Measurements from ENCODE around the gene ATP11A.

ATP11A gene

DNA sequence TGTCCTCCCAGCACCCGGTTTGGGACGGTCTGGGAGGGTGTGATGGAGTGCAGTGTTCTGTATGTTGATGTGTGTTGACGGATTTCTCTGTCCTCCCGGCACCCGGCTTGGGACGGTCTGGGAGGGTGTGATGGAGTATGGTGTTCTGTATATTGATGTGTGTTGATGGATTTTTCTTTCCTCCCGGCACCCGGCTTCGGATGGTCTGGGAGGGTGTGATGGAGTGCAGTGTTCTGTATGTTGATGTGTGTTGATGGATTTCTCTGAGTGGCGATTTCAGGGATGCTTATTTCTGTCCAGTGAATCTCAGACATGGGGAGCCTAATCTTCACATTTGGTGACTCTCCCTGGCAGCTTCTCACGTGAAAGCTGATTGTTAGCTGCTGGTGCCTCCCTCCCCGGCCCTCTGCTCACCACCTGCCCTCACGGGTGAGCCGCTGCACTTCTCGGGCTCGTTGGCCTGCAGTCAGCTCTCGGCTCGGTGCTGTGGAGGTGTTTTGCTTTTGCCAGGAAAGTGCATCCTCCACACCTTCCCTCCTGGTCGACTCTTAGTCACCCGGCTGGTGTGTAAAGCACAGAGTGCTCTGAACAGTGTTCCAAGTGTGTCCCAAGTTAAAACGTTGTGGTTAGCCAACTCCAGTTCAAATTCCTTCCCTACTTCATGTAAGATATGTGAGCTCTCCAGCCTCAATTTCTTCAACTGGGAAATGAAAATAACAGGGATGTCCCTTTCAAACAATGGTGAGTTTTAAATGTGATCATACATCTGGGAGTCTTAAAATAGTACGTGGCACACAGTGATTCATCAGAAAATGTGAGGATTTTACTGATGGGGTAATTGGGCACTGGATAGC lies 54.6 kb downstream of the ATP11A start:
- no peak for DNase-seq

DNA sequence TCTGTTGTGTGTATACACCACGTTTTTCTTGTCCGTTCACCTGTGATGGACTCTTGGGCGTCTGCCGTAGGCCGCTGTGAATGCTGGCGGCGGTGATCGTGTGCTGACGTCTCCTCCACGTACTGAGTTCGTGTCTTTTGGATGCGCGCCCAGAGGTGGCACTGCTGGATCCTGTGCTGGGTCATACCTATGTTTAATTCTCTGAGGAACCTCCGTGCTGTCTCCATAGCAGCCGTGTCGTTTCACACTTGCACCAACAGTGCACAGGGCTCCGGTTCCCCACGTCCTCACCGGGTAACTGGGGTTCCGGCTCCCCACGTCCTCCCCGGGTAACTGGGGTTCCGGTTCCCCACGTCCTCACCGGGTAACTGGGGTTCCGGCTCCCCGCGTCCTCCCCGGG lies 56.2 kb downstream of the ATP11A start:
- no peak for DNase-seq

DNA sequence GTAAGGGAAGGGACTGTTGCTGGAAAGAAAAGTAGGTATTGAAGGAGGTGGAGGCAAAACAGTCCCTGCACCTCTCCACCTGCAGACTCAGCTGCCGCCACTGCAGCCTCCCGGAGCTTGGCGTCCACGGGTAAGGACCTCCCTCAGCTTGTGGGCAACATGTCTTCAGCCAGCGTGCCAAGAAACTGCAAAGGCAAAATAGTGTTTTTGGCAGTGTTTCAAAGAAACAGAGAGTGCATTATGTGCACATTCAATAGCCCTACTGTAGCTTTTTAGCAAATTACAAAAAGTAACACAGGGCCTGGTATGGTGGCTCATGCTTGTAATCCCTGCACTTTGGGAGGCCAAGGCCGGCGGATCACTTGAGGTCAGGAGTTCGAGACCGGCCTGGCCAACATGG lies 57.4 kb downstream of the ATP11A start:
- DNase-seq: no peak

DNA sequence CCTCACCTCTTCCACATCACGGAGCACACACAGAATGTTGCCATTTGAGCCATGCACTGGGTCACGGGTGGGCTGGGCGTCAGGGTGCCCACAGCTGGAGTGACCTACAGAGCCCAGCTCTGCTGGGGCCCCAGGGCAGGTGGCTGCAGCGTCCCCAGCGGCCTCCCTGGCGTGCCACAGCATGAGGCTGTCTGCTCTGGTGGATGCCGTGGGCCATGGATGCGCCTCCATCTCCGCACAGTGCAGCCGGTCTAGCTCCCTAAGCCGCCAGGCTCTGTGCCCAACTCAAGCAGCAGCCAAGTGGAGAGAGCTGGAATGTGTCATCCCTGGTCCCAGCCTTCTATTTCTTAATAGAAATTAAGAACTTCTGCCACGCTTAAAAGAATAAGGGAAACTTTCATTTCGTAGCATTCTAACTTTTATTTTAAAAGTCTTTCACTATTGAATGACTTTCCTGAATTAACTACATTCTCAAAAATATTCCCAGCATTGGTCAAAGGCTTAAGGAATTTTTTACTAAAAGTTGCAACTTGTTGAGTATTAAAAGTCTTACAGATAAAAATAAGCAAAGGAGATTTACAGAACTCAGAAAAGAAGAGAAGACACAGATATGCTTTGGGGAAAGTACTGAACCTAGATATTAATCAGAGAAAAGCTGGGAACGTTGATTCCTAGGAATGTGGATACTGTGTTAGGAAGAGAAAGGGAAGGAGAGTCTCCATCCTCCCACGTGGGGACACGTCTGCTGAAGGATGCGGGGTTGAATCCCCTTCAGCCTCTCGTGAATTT lies 59.3 kb downstream of the ATP11A start:
- no peak for DNase-seq

DNA sequence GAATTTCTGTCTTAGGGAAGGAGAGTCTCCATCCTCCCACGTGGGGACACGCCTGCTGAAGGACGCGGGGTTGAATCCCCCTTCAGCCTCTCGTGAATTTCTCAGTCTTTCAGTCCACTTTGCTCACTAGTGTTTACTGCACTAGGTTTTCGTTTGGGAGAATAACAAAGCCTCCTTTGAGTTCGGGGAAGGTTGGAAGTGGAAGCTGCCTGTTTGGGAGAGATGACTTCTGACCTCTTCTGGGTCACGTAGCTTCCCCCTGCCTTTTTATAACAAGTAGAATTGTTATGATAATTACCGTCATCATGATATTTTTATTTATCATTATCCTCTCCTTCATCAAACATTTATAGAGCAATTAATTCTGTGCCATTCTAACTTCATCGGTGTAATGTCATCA lies 60.7 kb downstream of the ATP11A start:
- no peak for DNase-seq

DNA sequence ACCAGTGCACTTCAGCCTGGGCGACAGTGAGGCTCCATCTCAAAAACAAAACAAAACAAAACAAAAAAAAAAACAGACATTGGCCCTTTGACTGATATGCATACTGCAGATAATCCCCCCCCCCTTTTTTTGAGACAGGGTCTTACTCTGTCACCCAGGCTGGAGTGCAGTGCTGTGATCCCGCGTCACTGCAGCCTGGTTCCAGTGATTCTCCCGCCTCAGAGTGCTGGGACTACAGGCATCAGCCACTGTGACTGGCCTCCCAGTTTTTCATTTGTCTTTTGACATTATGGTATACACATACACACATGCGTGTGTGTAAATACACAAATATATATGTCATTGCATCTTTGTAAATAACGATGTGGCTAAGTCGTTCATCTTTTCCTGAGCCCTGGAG lies 61.8 kb downstream of the ATP11A start:
- no peak for DNase-seq

DNA sequence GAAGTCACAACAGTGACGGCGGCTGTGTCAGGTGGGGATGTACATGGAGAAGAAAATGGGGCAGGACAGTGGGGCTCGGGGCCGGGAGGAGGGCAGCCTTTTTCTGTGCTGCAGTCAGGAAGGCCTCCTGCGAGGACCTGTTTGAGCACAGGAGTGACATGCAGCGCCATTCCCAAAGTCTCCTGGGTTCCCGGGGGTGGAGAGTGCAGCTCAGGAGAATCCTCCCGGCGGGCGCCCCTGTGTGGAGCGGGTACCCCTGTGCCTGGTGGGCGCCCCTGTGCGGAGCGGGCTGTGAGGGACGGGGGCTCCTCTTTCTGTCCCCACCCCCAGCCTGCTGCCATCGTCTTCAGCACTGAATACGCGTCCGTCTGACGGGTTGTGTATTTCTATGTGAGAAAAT lies 62.4 kb downstream of the ATP11A start:
- DNase-seq: no peak

DNA sequence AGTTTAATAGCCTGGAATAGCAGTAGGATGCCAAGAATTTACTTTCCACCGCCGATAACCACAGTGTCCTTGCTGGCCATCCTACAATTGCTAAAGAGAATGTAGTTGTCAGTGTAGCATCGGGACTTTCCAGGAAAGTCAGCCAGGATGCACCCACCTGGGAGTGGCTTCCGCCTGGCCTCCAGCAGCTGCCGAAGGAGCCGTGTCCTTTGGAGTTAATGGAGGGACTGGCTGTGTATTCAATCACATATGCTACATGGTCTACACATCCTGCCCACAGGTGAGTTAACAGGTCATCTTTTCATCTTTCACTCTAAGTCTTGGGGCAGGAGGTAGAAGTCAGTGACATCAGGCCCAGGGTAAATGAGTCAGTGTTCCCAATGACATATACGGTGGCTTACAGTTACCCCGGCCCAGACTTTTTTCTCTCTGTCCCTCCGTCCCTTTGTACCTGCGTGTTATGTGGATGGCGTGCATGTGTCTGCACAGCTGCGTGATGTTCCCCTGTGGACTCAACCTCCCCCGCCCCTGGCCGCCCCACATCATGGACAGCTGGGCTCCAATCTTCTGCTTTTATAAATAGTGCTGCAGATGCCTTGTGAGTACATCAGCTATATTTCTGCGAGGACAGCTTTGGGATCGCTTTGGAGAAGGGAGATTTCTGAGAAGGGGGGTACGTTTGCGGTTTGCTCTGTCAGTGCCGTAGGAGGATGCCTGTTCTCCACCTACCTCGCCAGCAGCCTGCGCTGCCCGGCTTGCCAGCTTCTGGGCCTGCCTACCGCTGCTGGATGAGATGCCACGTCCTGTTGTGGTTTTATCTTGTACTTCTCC lies 63.1 kb downstream of the ATP11A start:
- no peak for DNase-seq

DNA sequence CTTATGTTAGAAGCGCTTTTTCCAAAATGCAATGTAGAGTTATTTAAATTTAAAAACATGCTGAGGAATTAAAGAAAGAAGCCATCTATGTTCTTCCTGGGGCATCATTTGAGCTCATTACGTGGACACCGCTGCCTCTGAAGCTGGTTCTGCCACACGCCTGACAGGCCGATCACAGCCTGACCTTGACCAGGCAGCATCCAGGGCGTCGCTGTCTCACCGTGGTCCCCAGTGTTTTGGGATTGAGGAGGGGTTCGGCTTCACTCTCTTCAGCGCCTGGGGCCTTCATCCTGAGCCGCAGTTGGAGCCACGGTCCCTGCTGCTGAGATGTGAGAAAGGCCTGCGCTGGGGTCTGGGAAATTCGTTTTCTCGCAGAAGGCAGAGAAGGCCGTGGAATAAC lies 64.0 kb downstream of the ATP11A start:
- no peak for DNase-seq

DNA sequence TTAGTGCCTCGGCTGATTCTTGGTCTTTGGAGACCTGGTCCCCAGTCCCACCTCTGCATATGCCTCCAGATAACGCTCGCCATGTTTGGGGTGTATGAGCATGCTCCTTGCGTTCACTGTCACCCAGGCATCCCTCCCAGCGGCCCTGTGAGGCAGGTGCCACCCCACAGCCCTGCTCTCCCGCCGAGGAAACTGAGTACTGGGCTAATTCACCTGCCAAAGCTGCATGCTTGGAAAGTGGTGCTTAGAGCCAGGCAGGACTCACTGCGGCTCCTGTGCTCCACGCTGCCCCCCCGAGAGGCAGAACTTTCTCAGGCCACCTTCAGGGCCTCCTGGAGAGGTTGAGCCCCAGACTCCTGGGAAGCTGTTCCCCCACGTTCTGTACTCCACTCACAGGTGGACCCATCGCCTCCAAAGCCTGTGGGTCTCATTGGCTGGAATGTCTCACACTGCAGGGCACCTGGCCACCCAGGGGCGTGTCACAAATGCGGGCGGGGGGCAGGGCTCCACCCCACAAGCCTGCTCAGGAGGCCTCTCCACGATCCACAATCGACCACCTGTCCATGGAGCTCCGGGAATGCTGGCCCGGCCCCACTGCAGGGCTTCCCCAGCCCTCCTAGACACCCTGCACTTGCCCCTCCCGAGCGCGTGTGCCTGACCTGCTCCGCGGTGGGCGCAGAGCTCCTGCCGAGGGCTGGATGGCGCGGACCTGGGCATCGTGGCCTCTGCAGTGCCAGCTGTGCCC lies 64.6 kb downstream of the ATP11A start:
- DNase-seq: no peak

DNA sequence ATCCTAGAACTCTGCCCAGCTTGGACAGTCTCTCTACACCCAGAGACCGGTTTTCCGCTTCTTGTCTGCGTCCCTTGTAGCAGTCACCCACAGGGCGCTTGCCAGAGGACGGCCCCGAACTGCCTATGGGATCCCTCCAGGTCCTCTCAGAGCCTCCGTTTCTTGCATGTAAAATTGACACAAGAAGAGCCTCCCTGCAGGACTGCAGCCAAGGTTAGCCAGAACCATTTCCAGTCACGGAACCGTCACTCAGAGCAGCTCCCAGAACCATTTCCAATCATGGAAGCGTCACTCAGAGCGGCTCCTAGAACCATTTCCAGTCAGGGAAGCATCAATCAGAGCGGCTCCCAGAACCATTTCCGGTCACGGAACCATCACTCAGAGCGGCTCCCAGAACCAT lies 65.5 kb downstream of the ATP11A start:
- DNase-seq: no peak

DNA sequence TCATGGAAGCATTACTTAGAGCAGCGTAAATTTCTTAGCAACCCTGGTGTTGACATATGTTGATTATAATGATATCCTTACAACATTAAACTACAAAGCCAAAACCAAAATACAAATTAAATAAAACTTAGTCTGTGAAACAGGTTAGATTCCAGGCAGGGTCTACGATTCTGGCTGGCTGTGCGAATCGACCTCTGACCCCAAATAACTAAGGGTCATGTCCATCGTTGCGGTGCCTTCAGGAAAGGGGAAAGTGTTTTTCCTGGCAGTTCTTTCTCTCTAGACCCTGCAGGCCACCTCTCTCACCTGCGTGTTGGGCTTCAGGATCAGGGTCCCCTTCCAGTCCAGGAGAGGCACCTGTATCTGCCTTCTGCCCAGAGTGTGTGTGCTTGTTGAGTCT lies 66.2 kb downstream of the ATP11A start:
- DNase-seq: no peak

DNA sequence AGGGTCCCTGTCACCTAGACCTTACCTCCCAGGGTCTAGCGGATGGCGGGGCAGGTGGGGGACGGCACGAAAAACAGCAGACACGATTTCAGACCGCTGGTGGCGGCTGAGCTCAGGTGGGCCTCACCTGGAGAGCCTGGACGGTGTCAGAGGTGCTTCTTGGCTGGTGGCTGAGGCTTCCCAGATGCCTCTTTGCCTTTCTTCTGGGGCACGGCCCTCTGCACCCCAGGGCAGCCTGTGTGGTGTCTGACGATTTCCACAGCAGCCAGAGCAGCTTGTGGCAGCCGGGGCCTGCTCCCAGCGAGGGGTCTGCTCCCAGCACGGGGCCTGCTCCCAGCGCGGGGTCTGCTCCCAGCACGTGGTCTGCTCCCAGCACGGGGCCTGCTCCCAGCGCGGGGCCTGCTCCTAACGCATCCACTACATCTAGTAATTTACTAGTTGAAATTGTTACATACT lies 66.7 kb downstream of the ATP11A start:
- no peak for DNase-seq

DNA sequence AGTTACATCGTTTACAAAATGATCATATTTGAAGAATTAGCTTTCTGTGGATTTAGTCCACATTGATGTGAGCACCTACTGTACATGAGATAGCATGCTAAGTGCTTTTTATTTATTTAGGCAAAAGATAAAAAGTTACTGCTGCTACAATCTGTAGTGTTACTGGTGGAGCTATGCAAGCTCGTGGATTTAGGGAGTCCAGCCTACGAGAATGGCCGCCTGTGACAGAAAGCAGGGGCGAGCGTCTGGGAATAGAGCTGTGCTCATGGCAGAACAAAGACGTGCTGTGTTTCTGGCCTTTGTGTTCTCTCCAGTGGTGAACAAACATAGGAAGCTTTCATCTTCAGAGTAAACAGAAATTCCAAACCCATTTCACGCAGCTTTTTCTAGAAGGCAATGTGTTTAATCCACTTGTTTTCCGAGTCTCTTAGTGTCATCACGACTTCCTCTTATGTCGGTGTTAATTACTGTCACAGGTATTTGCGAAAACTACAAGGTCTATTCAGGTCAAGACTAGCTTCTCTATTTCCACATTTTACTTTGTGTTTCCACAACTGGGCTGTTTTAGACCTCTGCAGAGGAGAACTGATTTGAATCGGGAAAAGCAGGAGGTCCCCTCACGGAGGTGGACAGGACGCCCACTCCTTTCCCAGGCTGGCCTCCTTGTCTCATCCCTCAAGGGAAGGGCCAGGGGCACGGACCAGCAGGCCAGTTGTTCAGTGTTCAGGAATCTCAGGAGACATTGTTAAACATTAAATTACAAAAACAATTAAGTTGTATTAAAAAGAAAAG lies 67.3 kb downstream of the ATP11A start:
- DNase-seq: no peak

DNA sequence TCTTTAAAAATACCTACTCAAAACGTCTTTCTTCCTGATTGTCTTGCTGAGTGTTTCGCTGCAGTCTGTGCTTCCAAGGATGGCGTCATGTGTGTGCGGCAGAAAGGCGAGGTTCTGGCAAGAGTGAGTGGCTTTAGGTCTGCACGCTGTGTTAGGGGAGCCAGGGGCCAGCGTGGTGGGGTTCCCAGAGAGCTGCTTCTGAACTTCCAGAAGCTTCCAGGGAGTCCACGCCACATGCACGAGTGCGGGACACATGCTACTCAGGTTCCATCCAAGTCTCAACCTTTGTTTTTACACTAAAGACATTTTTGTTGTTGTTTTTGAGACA lies 67.9 kb downstream of the ATP11A start:
- DNase-seq: no peak

DNA sequence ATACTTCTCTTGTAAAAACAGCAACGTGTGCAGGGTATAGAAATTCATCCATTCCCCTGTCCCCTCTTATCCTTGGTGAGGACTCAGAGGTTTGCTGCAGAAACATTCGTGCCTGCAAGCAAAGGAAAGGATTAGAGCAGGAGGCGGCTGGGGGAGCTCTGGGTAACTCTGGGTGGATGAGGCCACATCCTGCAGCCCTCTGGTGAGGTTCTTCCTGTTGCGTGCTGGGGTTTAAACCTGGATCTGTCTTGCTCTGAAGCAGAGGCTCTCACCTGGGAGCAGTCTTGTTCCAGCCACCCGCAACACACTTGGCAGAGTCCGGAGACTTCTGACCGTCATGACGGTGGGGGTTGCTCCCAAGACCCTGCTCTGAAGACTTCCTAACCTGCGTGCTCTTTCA lies 69.2 kb downstream of the ATP11A start:
- no peak for DNase-seq

DNA sequence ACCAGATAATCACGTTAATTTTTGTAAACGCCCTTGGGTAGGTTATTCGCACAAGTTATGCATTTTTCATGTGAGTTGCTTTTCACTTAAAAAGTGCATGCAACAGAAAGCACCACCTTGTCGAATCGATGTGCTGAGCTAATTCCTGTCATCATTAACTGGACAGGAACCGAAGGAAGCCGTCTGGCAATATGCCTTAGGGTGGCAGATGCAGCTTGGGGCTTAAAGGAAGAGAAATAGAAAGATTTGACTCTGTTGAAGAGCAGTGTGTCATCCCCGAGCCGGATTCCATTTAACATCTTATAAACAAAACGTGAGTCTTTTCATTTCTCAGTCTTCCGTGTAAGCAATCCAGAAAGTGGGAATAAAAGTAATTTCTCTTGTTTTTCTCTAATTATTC lies 70.0 kb downstream of the ATP11A start:
- DNase-seq: no peak

DNA sequence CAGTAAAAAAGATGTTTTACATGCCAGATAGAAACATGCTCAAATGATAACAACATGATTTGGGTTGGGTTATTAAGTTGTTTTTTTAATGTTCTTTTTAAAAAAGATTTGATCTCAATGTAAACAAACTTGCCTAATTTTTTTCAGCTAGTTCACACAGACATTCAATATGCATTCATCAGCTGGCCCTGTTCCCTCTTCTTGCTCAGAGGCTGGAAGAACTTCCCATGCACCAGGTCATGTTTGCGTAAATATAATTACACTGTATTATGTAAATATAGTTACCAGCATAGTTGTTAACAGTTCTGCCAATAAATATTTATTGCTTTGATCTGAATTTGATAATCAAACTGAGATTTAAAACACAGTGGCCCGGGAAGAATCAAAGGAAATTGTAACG lies 70.6 kb downstream of the ATP11A start:
- DNase-seq: no peak

DNA sequence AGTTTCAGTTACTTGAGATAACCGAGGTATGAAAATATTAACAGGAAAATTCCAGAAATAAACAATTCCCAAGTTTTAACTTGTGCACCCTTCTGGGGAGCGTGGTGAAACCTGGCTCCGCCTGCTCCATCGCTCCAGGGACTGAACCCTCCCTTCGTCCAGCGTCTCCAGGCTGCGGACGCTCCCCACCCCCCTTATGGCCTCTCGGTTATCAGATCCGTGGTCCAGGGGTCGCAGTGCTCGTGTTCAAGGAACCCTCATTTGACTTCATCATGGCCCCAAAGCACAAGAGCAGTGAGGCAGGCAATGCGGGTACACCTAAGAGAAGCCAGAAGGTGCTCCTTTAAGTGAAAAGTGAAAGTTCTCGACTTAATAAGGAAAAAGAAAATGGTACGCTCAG lies 71.1 kb downstream of the ATP11A start:
- DNase-seq: no peak

DNA sequence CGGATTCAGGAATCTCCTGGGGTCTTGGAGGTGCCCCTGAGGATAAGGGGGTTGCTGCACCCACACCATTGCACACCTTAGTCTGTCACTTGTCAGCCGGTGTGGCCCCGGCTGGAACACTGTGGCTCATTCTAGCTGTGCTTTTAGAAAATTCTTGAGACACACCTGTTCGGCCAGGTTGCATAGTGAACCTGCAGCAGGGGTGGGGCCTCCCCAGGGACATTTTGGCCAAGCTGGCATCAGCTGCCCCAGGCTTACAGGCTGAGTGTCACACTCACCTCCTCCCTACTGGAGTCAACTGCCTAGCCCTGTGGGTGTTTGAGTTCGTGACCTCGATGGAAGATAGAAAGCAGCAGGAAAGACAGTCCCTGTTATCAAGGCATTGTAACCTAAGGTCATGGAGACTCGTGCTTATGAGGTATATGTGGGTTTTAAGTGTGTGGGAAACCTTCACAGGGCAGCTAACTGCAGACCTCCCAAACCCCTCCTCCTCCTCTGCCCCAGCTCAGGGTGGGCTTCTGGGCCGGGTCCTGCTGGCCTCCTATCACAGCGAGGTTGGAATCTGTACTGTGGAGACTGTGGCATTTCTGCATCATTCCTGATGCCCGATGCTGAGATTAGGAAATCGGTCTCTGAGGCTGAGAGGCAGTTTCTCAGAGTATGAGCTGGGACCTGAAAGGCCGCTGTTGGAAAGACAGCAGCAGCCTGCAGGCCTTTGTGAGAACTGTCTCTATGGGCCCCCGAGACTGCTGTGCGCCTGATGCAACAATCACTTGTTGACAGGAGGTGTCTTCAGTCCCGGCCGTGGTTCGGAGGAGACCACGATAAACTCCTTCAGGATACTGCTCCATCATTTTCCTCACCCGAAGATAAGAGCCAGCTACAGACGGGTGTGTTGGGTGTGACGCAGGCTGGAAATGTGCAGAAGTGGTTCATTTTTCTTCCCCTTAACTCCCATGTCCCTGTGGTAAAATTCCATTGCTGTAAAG lies 72.2 kb downstream of the ATP11A start:
- no peak for DNase-seq

DNA sequence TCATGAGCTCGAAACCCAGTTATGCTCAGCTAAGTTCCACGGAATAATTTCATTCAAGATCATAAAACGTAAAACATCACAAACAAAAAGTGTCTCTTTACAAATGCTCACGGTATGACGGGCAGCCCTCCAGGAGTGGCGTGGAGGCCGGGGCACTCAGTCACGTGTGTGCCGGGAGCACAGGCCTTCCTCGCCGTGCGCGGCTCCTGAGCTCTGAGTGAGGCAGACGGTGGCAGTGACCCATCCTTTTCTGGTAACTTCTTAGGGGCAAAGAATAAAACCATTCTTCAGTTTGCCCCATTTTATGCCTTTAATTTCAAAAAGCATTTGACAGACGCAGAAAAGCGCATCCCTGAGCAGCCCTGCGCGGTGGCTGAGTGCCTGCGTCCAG lies 72.8 kb downstream of the ATP11A start:
- DNase-seq: no peak
